A549 (cell line): Measurements from ENCODE around the gene SIX2.

Source experiments
- EP300 ChIP-seq, 2 experiments: fragments of >200 bp; sonication (Bioruptor Twin); formaldehyde crosslinking; IDR thresholded peaks; 2 replicates in 1 of 2; 3 replicates in 1 of 2; pipeline ENCODE4 v1.6.1; 2016 to 2017
- HDAC2 ChIP-seq: fragments of 200-600 bp; sonication (generic); IDR thresholded peaks from 2 replicates; pipeline ENCODE4 v1.6.1; 2016

- TF ChIP-seq HDAC2 (no peak), EP300 (IDR thresholded peaks at IDR 0.05) (no peak)
These were observed 11.2 kb upstream of the SIX2 start for GRCh38 chr2:45020439-45020838.
